Measurements from ENCODE around the gene POU6F2.

POU6F2 gene

DNA sequence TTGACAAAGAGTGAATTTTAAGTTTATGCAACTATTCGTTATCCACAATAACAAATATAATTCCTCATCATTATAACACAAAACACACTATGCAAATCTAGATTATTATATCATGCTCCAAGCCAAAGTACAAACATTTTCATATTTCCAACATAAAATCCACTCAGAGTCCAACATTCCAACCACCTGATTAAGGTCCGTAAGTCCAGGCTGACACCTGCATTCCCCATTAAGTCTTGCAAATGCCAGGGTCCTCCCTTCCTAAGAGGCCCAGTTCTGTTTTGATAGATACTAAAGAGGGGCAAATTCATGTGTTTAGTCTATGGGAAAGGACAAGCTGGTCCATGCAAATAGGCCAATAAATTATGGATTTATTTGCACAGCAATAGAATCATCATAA lies 206.1 kb downstream of the POU6F2 start:
- H3K27me3 ChIP-seq (ENCODE audit: insufficient read depth, poor library complexity, severe bottlenecking): no peaks in the 10 kb centered on the region
- H3K27ac ChIP-seq (replicated peaks): no peak overlapping the region
- no peak overlapping the region for H3K4me3 ChIP-seq (replicated peaks; ENCODE audit: insufficient read depth, low read length)
- no peak for TF ChIP-seq CTCF (IDR thresholded peaks at IDR 0.05; ENCODE audit: insufficient read depth, low read length)
- TF ChIP-seq GABPA (IDR thresholded peaks at IDR 0.05; ENCODE audit: low read depth): no peak
- no peak for TF ChIP-seq POLR2AphosphoS5 (IDR thresholded peaks at IDR 0.05; ENCODE audit: low read depth)
- no peak for DNase-seq (ENCODE audit: low read depth in 1 of 2, low spot score in 1 of 2)

- no peak overlapping the region for H3K4me3 ChIP-seq (replicated peaks; ENCODE audit: insufficient read depth, low read length)
- H3K27ac ChIP-seq (replicated peaks): no peak overlapping the region
- no peak for DNase-seq (ENCODE audit: low read depth in 1 of 2, low spot score in 1 of 2)
- no peaks in the 10 kb centered on the region for H3K27me3 ChIP-seq (ENCODE audit: insufficient read depth, poor library complexity, severe bottlenecking)
- TF ChIP-seq CTCF (IDR thresholded peaks at IDR 0.05; ENCODE audit: insufficient read depth, low read length): no peak
- TF ChIP-seq GABPA (IDR thresholded peaks at IDR 0.05; ENCODE audit: low read depth): no peak
- no peak for TF ChIP-seq REST (IDR thresholded peaks at IDR 0.05; ENCODE audit: insufficient replicate concordance, low read depth)
- no peak for TF ChIP-seq POLR2AphosphoS5 (IDR thresholded peaks at IDR 0.05; ENCODE audit: low read depth)
- no peak for TF ChIP-seq SPI1 (IDR thresholded peaks at IDR 0.05; ENCODE audit: borderline replicate concordance, low read depth)
Observed at GRCh38 chr7:39184391-39184790, 206.7 kb downstream of the POU6F2 start.

- no peak for DNase-seq (ENCODE audit: low read depth in 1 of 2, low spot score in 1 of 2)
- Histone ChIP-seq H3K27ac (replicated peaks) (no peak overlapping the region), H3K4me3 (replicated peaks; ENCODE audit: insufficient read depth, low read length) (no peak overlapping the region), H3K27me3 (ENCODE audit: insufficient read depth, poor library complexity, severe bottlenecking) (no peaks in the 10 kb centered on the region)
- TF ChIP-seq REST (IDR thresholded peaks at IDR 0.05; ENCODE audit: insufficient replicate concordance, low read depth) (no peak), POLR2AphosphoS5 (IDR thresholded peaks at IDR 0.05; ENCODE audit: low read depth) (no peak), GABPA (IDR thresholded peaks at IDR 0.05; ENCODE audit: low read depth) (no peak), SPI1 (IDR thresholded peaks at IDR 0.05; ENCODE audit: borderline replicate concordance, low read depth) (no peak), CTCF (IDR thresholded peaks at IDR 0.05; ENCODE audit: insufficient read depth, low read length) (no peak)
Observed at GRCh38 chr7:39186131-39186530, 208.4 kb downstream of the POU6F2 start.

GRCh38 chr7:39186671-39187070 lies 209.0 kb downstream of the POU6F2 start:
- TF ChIP-seq REST (IDR thresholded peaks at IDR 0.05; ENCODE audit: insufficient replicate concordance, low read depth): no peak
- TF ChIP-seq POLR2AphosphoS5 (IDR thresholded peaks at IDR 0.05; ENCODE audit: low read depth): no peak
- no peak for TF ChIP-seq SPI1 (IDR thresholded peaks at IDR 0.05; ENCODE audit: borderline replicate concordance, low read depth)
- TF ChIP-seq CTCF (IDR thresholded peaks at IDR 0.05; ENCODE audit: insufficient read depth, low read length): no peak
- no peak for TF ChIP-seq GABPA (IDR thresholded peaks at IDR 0.05; ENCODE audit: low read depth)
- Histone ChIP-seq H3K27ac (replicated peaks) (no peak overlapping the region), H3K4me3 (replicated peaks; ENCODE audit: insufficient read depth, low read length) (no peak overlapping the region), H3K27me3 (ENCODE audit: insufficient read depth, poor library complexity, severe bottlenecking) (peaks cover under 1% of the 10 kb centered on the region)
- no peak for DNase-seq (ENCODE audit: low read depth in 1 of 2, low spot score in 1 of 2)

Data from HL-60 (cell line).